Skin of body (tissue), 2 donors: ENCODE measurements around the gene PACS1. TPM values are rescaled to one million over a fixed set of nuclear protein-coding genes. Genes with fewer than 3 reads are reported as not detected.

Experiments used
- DNase-seq: peaks from one replicate; lab custom pipeline; 2025; lab: John Stamatoyannopoulos, UW
- total RNA-seq: library from RNA; depleted of rRNA; stranded (reverse); fragments of >200 nt; gene quantifications from one replicate; pipeline ENCODE4 v1.2.3, GENCODE V29; 2014

The PACS1 gene
- total RNA-seq, 1 donor from 2014 or later: 31.0 TPM

DNA sequence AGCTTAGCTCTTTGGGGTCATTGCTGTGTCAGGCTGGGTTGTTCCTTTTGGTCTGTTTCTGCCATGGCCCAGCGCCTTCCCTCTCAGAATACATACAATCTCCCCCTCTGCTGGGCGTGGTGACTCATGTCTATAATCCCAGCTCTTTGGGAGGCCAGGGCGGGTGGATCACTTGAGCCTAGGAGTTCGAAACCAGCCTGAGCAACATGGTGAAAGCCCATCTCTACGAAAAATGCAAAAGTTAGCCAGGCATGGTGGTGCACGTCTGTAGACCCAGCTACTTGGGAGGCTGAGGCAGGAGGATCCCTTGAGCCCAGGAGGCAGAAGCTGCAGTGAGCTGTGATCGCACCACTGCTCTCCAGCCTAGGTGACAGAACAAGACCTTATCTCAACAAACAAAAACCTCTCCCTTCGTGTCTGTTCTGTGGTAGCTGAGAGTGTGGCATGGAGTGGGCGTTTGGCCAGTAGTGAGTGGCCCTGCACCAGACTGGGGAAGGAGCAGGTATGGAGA is 151.7 kb downstream of the PACS1 start:
- DNase-seq: no peak

- peak; percentile 93 for DNase-seq
Observed at GRCh38 chr11:66222358-66223149, 152.5 kb downstream of the PACS1 start.

DNA sequence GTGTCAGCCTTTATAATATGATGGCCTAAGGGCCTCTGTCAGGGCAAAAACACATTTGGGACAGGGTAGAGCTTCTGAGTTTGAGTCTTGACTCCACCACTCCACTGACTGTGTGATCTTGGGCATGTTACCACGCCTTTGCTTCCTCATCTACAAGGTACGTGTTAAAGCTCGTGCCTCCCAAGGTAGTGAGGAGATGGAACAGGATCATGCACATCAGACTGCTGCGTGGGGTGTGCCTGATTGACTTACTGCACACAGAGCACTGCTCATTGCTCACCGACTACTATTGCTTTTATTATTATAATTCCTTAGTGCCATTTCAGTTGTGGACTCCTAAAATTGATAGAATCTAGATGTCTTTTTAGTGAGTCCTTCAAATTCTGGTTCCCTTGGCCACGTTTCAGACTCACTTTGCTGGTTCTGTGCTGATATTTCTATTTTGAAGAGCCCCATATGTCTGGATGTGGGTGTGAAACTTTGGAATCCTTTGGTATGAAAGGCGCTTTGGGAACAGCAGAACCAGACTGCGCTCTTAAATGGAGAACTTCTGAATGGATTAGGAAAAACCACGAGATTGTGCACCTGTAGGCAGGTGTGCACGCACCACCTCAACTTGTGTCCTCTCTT is 154.3 kb downstream of the PACS1 start:
- DNase-seq: no peak

DNA sequence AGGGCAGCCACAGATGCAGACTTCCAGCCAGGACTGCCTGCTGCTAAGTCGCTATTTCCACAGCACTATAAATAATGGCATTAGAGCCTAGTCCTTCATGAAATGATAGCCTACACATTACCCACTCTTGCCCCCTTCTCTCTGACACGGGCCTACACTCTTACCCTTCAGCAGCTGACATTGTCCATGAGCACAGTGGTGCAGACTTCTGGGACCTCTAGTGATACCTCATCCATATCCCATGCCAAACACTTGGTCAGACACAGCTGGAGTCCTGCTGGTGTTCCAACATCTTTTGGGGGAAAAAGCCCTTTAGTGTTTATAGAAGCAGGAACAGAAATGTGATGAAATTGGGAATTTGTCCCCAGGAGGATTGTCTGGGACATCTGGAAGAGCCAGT is 155.0 kb downstream of the PACS1 start:
- no peak for DNase-seq

DNA sequence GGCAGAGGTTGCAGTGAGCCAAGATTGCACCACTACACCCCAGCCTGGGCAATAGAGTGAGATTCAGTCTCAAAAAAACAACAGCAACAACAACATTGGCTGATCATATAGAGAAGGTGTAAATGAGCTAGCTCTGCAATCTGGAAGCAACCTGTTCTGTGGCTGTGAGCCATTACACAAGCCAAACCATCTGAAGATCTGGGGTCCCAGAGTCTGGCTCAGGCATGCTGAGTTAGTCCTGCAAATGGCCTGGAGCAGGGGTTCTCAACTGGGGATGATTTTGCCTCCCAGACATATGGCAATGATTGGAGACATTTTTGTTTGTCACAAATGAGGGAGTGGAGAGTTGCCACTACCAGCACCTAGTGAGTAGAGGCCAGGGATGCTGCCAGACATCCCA is 156.0 kb downstream of the PACS1 start:
- DNase-seq: no peak

GRCh38 chr11:66227700-66228099 is 157.6 kb downstream of the PACS1 start:
- DNase-seq: no peak

GRCh38 chr11:66228521-66228920 is 158.4 kb downstream of the PACS1 start:
- DNase-seq: peak; percentile 2

DNA sequence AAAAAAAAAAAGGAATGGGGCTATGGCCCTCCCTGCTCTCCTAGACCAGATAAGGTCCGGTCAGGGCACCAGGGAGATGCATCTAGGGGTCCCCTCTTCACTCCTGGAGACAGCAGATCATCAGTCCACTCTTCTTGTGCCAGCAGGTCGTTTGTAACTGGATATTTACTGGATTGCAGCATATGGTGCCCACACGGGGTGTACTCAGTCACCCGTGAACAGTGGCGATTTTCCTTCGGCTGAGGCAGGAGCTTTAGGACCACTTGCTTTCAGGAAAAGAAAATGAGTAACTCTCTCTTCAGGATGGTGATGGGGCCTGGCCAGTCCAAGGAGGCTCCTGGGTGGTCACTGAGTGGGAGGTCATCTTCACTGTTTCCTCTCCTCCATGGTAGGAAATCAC is 160.1 kb downstream of the PACS1 start:
- no peak for DNase-seq

DNA sequence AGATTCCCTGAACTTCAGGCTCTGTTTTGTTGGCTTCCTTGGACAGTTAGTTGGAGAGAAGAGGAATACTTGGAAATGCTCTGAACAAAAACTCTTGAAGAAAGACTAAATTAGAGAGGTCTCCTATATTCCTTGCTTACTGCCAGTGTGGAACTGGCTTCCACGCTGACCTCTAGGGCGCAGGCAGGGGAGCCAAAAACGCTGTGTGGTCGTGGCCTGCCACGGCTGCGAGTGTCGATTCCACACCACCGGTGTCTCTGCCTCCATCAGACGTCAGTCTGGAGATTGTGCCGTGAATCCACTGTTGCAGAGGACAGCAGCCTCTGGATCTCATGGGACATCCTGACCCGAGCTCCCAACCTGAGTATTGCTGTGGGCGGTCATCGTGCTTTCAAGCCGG is 160.9 kb downstream of the PACS1 start:
- no peak for DNase-seq

DNA sequence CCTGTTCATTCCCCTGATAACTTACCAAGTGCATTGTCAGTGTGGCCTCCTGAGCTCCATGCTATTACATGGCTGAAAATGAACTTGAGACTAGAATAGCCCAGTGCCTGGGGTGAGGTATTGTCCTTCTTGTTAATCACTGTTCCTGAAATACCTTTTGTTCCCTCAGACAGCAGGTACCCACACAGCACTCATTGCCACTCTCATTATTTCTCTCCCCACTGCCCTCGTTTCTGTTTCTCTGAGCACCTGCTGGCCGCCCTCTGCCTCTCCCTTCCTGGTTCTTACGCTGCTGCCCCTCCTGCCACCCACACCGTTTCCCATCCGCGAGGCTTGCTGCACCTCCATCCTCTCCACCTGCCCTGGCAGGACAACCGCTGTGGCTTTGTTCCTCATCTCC is 161.5 kb downstream of the PACS1 start:
- no peak for DNase-seq

DNA sequence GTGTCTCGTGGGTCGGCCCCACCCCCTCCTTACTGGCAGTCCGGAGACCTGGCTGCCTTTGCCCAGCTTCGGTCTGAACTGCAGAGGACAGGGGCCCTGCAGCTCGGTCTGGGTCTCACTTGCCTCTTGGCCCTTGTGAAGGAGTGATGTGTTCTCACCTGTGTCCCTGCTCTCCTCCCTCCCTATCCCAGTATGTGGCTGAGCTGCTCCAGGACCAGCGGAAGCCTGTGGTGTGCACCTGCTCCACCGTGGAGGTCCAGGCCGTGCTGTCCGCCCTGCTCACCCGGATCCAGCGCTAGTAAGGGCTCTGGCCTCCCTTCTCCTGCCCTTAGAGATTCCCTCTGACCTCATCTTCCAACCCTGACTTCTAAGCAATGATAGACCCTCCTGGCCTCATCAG is 162.7 kb downstream of the PACS1 start:
- DNase-seq: no peak

DNA sequence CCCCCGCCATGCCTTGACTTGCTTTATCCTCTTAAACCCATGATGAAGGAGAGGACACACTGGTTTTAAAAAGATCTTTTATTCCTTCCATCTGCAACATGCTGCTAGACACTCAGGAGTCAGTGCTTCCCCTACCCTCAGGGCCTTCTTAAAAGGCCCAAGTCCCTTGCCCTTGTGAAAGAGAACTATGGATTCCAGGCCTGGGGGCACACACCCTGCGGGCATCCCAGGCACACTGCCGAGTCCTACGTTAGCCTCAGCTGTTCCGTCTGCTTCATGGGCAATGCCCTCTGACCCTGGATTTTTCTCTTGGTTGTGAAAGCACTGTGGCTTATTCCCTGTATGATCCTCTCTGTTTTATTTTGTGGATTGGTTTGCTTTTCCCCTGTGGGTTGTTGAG is 163.2 kb downstream of the PACS1 start:
- no peak for DNase-seq

DNA sequence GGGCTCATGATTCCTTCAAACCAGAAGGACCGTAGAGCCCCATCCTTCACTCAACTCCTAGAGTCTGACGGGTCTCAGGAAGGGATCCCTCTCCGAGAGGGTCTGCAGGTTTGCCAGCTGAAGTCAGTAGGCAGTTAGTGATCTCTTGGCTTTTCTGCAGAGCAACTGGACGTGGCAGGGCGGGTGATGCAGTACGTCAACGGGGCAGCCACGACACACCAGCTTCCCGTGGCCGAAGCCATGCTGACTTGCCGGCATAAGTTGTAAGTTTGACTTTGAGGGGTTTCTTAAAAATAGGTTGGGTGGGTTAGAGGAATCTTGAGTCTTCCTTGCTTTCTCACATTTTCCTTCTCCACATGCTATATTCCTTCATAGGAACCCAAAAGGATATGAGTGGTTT is 165.1 kb downstream of the PACS1 start:
- no peak for DNase-seq

GRCh38 chr11:66237867-66238266 is 167.8 kb downstream of the PACS1 start:
- no peak for DNase-seq

- DNase-seq: no peak
Observed at GRCh38 chr11:66238786-66239413, 168.8 kb downstream of the PACS1 start.

- no peak for DNase-seq
Observed at GRCh38 chr11:66239511-66239910, 169.4 kb downstream of the PACS1 start.

GRCh38 chr11:66239998-66240780 is 170.1 kb downstream of the PACS1 start:
- no peak for DNase-seq

DNA sequence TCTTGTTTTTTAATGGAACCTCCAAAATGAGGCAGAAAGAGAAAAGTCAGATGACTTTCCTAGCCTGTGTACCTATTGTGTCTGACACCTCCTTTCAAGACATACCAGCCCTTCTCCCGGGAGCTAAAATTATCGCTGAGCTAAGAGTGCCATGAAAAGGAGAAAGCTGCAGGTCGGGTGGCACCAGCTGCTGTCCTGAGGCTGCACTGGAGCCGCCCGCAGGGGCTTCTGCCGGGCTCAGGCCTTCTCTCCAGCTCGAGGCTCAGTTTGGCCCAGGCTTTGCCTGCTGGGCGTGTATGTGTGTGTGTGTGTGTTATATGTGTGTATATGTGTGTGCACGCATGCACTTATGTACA is 170.7 kb downstream of the PACS1 start:
- DNase-seq: no peak

- no peak for DNase-seq
Observed at GRCh38 chr11:66242095-66242765, 172.2 kb downstream of the PACS1 start.

- no peak for DNase-seq
Observed at GRCh38 chr11:66243782-66244535, 173.9 kb downstream of the PACS1 start.
